Right cardiac atrium (tissue), 5 donors: Measurements from ENCODE around the gene MAP3K8. TPM values are rescaled to one million over a fixed set of nuclear protein-coding genes. Genes with fewer than 3 reads are reported as not detected.
A peak's percentile ranks its signal among the peaks of the same experiment; 100 is the strongest.
"Not testable (repeated sequence)": the region's sequence is repeated elsewhere in the genome, so short reads cannot be mapped to it uniquely, and the experiment has no call there.

ENCODE experiments used
- ATAC-seq, 2 donors: fragments of 200-7000 bp; cut with Tn5 transposase; one replicate each; pipeline versions ENCODE4 v1.8.0 to v1.9.1; 2020; ENCODE audit warnings: moderate library complexity in 2 of 2, mild to moderate bottlenecking in 1 of 2
- DNase-seq, 3 donors: peaks; one replicate each; pipeline ENCODE4 v3.0.0-alpha.2; 2020
- H3K27ac ChIP-seq: one replicate; pipeline ENCODE4 v1.5.1; 2013; ENCODE audit warnings: mild to moderate bottlenecking, low read length, control low read depth, moderate library complexity
- H3K27me3 ChIP-seq: one replicate; pipeline ENCODE4 v1.6.1; 2013; ENCODE audit not compliant: control insufficient read depth, insufficient read depth
- H3K4me1 ChIP-seq: one replicate; pipeline ENCODE4 v1.6.1; 2013; ENCODE audit warnings: low read length; ENCODE audit not compliant: control insufficient read depth, insufficient read depth
- H3K4me3 ChIP-seq: one replicate; pipeline ENCODE4 v1.5.1; 2013; ENCODE audit warnings: low read length, control low read depth
- H3K9me3 ChIP-seq: one replicate; pipeline ENCODE4 v1.6.1; 2013; ENCODE audit warnings: low read length; ENCODE audit not compliant: control insufficient read depth
- WGBS: extraction: QIAGEN DNeasy Blood & Tissue Kit; methylation state at CpG from one replicate; pipeline ENCODE4 v1.1.7; 2013; 5-methylcytosine and 5-hydroxymethylcytosine counted together
- intact Hi-C, 4 donors: fragments of 100-400 bp; cut with DNase I; formaldehyde crosslinking; loops; one replicate each; pipeline versions ENCODE4 v1.11.0 to v1.14.0; 2022 to 2023
- polyA plus RNA-seq: library from polyadenylated mRNA; stranded (reverse); fragments of 200-250 nt; gene quantifications from one replicate; pipeline ENCODE4 v1.2.3, GENCODE V29; 2013
- total RNA-seq, 4 donors: library from RNA; stranded (reverse); fragmentation: NEBNext Ultra II Directional; extraction: Animal tissue kit (Norgen Biotek cat#: 25700); gene quantifications; one replicate each; pipeline ENCODE4 v1.2.1, GENCODE V29; 2021
- donor health status: healthy with polysubstance abuse.
- donor health status: DM: no; HTN: yes; CAD: no.
- donor health status: DM: no; HTN: no; CAD: no.
- donor health status: DM: no; HTN: yes; CAD: no; lungs with severe emphysema.
- donor health status: DM: yes; HTN: yes; CAD: no.

MAP3K8 gene
- total and polyA plus RNA-seq, 5 donors: 6.5 to 17.2 (median 8.6) TPM

DNA sequence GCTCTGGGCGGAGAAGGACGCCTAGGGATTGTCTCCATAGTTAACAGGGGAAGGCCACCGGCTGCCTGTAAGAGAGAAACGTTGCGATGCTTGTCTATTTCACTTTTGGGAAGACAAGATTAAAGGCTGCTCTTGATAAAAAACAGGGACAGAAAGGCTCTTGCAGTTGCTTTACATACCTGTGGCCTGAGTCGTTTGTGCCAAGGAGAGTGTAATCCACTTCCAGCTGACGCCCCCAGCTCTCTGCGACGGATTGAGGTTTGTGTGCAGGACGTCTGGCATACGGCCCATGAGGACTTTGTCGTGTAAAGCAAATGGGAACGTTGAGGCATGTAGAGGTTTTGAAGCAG lies 1.1 kb downstream of the MAP3K8 start:
- Histone ChIP-seq H3K27ac (peak overlapping the region; percentile 94), H3K4me1 (peaks cover 7% of the 10 kb centered on the region), H3K9me3 (no peaks in the 10 kb centered on the region), H3K4me3 (peak overlapping the region; percentile 70), H3K27me3 (no peaks in the 10 kb centered on the region)
- WGBS: under 1% methylated on average over 13 of the region's 13 CpGs
- ATAC-seq (no peak), DNase-seq (peak; percentile 43 to 67 (median 65))
- intact Hi-C loops: no loop called here

DNA sequence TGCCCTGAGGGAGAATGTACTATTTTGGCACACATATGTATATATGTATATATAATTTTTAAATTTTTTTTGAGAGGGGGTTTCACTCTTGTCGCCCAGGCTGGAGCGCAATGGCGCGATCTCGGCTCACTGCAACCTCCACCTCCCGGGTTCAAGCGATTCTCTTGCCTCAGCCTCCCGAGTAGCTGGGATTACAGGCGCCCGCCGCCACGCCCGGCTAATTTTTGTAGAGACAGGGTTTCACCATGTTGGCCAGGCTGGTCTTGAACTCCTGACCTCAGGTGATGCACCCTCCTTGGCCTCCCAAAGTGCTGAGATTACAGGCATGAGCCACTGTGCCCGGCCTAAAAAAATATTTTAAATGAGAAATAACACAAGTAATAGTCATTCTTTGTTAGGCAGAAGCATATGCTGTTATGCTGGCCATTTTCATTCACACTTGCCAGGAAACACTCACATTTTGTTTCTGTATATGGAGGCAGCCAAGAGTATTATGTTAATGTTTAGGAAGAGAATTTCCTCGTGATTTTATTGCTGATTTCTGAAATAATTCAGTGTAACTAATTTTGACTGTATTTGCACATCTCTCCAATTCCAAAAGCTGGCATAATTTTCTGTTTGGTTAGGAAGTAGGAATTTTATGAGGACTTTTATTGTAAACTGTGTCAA lies 1.6 kb downstream of the MAP3K8 start:
- H3K4me1 ChIP-seq, intact Hi-C loops, DNase-seq, H3K9me3 ChIP-seq, H3K27me3 ChIP-seq, ATAC-seq: not testable (repeated sequence)
- peak overlapping the region; percentile 94 for H3K27ac ChIP-seq
- peak overlapping the region; percentile 70 for H3K4me3 ChIP-seq
- 70% methylated on average over 15 of the region's 15 CpGs for WGBS

DNA sequence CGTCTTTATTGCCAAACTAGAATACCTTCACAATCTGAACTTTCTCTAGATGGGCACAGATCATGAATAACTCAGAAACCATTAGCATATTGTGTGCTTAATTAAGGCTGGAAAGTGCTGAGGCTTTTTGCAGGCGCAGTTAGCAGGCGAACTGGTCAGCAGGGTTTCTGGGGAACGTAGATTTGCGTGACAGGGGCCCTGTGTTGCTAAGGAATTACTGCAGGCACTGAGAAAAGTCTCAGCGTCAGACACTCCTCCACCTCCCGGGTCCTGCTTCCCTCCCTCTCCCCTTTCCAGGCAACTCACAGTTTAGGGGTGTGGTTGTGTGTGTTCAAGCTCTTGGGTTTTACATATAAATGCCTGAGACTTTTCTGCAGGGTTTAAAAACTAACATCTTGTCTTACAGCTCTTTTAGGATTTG lies 2.2 kb downstream of the MAP3K8 start:
- Histone ChIP-seq H3K4me1 (peaks cover 7% of the 10 kb centered on the region), H3K9me3 (no peaks in the 10 kb centered on the region), H3K27me3 (no peaks in the 10 kb centered on the region), H3K4me3 (peak overlapping the region; percentile 70), H3K27ac (no peak overlapping the region)
- ATAC-seq (no peak), DNase-seq (no peak)
- WGBS: 26% methylated on average over 7 of the region's 7 CpGs
- intact Hi-C loops: no loop called here

DNA sequence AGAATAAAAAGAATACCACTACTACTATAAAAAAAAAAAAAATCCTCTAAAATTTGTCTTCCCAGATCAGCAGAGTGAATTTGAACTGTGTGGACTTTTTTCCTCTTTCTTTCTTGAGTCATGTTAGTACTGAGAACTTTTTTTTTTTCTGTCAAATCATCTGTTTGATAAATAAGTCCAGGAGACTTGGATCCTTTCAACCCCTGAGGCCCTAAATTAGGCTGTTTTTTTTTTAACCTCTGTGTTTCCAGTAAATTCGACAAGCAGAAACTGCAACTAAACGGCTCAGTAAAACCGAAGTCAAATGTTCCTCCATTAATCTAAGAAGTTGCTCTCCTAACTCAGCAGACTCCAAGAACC lies 2.7 kb downstream of the MAP3K8 start:
- peaks cover 10% of the 10 kb centered on the region for H3K4me1 ChIP-seq
- WGBS: 29% methylated on average over 3 of the region's 3 CpGs
- peak overlapping the region; percentile 25 for H3K27ac ChIP-seq
- peak overlapping the region; percentile 44 for H3K4me3 ChIP-seq
- no peaks in the 10 kb centered on the region for H3K9me3 ChIP-seq
- no peak for DNase-seq
- intact Hi-C loops: no loop called here
- no peaks in the 10 kb centered on the region for H3K27me3 ChIP-seq
- ATAC-seq: no peak

- Histone ChIP-seq H3K4me1 (peaks cover 15% of the 10 kb centered on the region), H3K4me3 (peak overlapping the region; percentile 44), H3K9me3 (no peaks in the 10 kb centered on the region), H3K27me3 (no peaks in the 10 kb centered on the region), H3K27ac (peak overlapping the region; percentile 25)
- ATAC-seq (no peak), DNase-seq (no peak)
- intact Hi-C loops: no loop called here
- WGBS: 36% methylated on average over 13 of the region's 13 CpGs
Measured at GRCh38 chr10:30437031-30437841, 3.3 kb downstream of the MAP3K8 start.

DNA sequence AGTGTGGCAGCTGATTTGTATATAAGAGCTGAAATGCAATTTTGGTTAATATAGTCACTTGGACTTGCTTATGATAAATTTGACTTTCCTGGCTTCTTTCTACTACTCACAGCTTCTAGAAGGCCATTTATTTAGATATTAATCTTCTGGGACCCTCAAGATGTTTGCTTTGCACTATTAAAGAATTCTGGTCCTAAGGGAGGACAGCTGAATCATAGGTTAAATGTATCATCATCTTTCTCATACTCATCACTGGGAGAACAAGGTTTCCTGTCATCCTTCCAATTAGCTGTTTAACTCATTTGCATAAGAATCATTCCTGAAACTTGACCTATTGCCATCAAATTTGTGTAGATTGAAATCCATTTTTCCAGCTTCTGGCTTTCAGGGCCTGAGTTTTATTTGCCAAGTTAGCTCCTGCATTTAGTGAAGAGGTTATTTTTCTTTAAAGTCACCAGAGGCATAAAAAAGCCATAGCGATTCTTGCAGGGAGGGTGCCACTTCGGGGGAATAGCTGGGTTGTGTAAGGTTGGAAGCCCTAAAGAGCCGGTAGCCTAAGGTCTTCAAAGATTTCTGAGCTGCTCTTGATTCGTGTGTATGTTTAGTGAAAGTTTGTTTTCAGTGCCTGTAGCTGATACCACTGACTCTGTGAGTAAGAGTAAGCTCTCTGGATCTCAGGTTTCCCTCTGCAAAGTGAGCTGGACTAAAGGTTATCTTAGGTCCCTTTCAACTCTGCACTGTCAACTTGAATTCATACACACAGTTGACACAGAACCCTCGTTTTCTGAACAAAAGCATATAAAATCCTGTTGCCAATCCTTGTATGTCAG lies 4.3 kb downstream of the MAP3K8 start:
- H3K27me3 ChIP-seq: no peaks in the 10 kb centered on the region
- intact Hi-C loops: no loop called here
- no peak overlapping the region for H3K27ac ChIP-seq
- DNase-seq: no peak
- H3K9me3 ChIP-seq: no peaks in the 10 kb centered on the region
- no peak overlapping the region for H3K4me3 ChIP-seq
- WGBS: 34% methylated on average over 5 of the region's 5 CpGs
- ATAC-seq: no peak
- H3K4me1 ChIP-seq: peaks cover 12% of the 10 kb centered on the region

DNA sequence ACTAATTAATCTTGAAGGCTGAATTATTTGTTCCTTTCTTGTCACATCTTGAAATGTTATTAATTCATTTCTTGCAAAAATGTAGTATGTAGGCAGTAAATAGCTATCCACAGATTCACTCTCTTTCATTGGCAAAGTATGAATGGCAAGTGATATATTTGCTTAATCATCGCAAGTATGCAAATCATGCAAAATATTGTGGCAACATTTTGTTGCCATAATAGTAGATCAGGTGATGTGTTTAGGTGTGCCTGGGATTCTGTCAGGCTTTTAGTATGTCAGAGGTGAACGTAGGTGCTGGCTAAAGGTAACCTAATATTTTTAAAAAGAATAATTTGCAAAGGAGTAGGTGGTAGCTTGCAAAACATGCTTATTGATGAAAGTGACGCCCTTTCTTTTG lies 5.9 kb downstream of the MAP3K8 start:
- Histone ChIP-seq H3K9me3 (no peaks in the 10 kb centered on the region), H3K4me3 (no peak overlapping the region), H3K27me3 (no peaks in the 10 kb centered on the region), H3K27ac (no peak overlapping the region), H3K4me1 (peaks cover 12% of the 10 kb centered on the region)
- DNase-seq: no peak
- no peak for ATAC-seq
- WGBS: 96% methylated on average over 3 of the region's 3 CpGs
- intact Hi-C loops: no loop called here

DNA sequence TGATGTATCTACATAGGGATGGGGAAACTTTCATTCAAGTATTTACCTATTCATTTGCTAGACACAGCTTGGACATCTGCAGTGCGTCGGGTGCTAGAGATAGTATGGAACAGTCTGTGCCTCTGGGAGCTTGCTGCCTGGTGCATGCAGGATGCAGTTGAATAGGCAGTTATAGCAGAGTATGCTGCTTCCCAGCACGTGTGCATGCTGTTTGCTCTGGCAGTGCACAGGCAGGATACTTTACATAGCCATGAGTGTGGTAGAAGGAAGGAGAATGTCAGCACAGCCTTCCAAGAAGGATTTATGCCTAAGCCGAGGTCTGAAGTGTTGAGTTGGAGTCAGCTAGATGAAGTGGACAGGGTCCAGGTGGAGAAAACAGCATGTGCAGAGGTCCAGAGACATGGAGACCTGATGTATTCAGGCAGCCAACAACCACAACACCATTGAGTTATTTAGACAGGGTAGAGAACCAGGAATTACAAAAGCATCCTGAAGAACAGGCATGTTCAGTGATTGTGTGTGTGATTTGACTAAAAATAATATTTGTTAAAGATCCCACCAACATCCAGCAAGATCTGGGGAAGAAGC lies 8.1 kb downstream of the MAP3K8 start:
- H3K27ac ChIP-seq: peak overlapping the region; percentile 43
- no peak overlapping the region for H3K4me3 ChIP-seq
- peaks cover 12% of the 10 kb centered on the region for H3K4me1 ChIP-seq
- WGBS: 57% methylated on average over 4 of the region's 4 CpGs
- H3K9me3 ChIP-seq: no peaks in the 10 kb centered on the region
- no peak for ATAC-seq
- intact Hi-C loops: no loop called here
- DNase-seq: no peak
- no peaks in the 10 kb centered on the region for H3K27me3 ChIP-seq

DNA sequence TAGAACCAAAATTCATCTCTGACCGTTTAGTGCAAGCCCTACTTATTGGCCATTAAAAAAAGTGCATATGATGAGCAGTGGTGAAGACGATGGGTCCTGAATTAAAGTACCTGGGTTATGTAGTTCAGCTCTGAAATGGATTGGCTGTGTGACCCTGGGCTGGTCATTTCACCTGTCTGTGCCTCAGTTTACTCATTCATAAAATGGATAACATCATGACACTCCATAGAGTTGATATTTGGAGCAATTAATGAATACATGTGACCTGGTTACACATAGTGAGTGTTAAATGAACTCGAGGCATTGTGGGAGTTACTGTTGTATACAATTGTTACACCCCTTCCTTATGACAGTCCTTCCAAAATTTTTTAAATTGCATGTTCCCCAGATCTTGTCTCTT lies 9.1 kb downstream of the MAP3K8 start:
- Histone ChIP-seq H3K4me1 (peaks cover 10% of the 10 kb centered on the region), H3K27ac (no peak overlapping the region), H3K27me3 (no peaks in the 10 kb centered on the region), H3K9me3 (no peaks in the 10 kb centered on the region), H3K4me3 (no peak overlapping the region)
- intact Hi-C loops: no loop called here
- DNase-seq: no peak
- 90% methylated on average over 3 of the region's 3 CpGs for WGBS
- no peak for ATAC-seq

- peak; percentile 52 to 56 for ATAC-seq
- H3K4me1 ChIP-seq: peaks cover 10% of the 10 kb centered on the region
- H3K27ac ChIP-seq: peak overlapping the region; percentile 74
Measured at GRCh38 chr10:30445711-30446110, 11.7 kb downstream of the MAP3K8 start.

More at GRCh38 chr10:30445711-30446110, 11.7 kb downstream of the MAP3K8 start:
- H3K4me3 ChIP-seq: no peak overlapping the region
- H3K9me3 ChIP-seq: no peaks in the 10 kb centered on the region
- no peak for DNase-seq
- WGBS: 31% methylated on average over 2 of the region's 2 CpGs
- no peaks in the 10 kb centered on the region for H3K27me3 ChIP-seq
- intact Hi-C loops: no loop called here
